Erythroblast (primary cell): ENCODE results near the gene SYDE1.

Experiments used
- DNase-seq, 2 experiments: peaks; one replicate each; lab custom pipeline; 2025; lab: John Stamatoyannopoulos, UW
- GATA1 ChIP-seq: IDR thresholded peaks from 2 replicates; pipeline ENCODE4 v1.6.1; 2011; ENCODE audit warnings: low read depth, mild to moderate bottlenecking, control low read depth, low read length, moderate library complexity
- POLR2A ChIP-seq: IDR thresholded peaks from 2 replicates; pipeline ENCODE4 v1.6.1; 2011; ENCODE audit warnings: mild to moderate bottlenecking, low read length

Gene SYDE1

DNA sequence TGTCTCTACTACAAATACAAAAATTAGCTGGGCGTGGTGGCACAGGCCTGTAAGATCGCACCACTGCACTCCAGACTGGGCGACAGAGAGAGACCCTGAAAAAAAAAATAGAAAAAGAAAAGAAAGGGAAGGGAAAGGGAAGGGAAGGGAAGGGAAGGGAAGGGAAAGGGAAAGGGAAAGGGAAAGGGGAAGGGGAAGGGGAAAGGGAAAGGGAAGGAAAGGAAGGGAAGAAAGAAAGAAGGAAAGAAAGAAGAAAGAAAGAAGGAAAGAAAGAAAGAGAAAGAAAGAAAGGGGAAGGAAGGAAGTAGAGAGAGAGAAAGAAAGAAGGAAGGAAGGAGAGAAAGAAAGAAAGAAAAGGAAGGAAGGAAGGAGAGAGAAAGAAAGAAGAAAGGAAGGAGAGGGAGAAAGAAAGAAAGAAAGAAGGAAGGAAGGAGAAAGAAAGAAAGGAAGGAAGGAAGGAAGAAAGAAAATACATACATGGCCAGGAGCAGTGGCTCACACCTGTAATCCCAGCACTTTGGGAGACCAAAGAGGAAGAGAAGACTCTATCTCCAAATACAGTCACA, 8.1 kb upstream of the SYDE1 start:
- TF ChIP-seq POLR2A (no peak), GATA1 (no peak)
- no peak for DNase-seq

DNA sequence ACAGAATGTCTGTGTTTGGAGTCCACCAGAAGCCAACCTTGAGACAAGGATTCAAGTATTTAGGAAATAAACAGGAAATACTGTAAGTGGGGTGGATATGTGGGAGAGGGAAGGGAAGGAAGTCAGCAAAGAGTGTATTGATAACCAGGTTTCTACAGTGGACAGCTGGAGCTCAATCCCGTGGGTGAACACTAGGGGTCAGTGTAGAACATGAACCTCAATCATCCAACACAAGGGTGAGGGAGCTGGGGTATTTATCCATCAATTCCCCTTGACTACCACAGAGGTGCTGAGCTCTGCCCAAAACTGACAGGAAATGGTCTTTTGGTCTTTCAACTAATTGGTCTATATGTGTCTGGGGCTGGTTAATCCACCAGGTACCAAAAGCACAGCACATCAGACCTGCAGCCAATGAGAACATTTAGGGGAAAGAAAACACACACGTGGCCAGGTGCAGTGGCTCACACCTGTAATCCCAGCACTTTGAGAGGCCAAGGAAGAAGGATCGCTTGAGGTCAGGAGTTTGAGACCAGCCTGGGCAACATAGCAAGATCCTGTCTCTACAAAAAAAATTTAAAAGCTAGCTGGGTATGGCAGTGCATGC, 5.6 kb upstream of the SYDE1 start:
- TF ChIP-seq GATA1 (no peak), POLR2A (no peak)
- peak; percentile 57 to 69 for DNase-seq

DNA sequence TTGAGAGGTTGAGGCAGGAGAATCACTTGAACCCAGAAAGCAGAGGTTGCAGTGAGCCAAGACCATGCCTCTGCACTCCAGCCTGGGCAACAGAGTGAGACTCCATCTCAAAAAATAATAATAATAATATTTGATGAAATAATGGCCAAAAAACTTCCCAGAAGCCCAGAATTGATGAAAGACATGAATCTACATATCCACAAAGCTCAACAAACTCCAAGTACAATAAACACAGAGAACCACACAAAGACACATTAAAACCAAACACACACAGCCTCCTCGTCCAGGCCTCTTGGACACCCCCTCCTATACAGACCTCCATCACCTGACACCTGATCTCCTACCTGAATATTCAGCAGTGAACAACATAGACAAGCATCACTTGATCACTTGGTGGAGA, 3.2 kb upstream of the SYDE1 start:
- DNase-seq, result no peak
- no peak for TF ChIP-seq GATA1
- no peak for TF ChIP-seq POLR2A

DNA sequence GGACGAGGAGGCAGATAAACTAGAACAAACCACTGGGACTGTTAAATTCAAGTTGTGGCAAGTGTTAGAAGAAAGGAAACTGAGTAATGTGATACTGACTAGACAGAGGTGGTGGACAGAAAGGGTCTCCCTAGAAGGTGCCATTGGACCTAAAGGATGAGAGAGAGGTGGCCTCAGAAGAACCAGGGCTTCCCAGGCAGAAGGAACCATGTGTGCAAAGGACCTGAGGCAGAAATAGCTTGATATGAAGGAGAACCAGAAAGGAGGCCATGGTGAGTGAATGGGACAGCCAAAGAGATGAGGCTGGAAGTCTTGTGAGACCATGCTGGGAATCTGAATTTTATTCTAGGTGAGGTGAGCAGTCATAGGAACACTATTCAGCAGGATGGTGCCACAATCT, 2.8 kb upstream of the SYDE1 start:
- TF ChIP-seq POLR2A (no peak), GATA1 (no peak)

DNA sequence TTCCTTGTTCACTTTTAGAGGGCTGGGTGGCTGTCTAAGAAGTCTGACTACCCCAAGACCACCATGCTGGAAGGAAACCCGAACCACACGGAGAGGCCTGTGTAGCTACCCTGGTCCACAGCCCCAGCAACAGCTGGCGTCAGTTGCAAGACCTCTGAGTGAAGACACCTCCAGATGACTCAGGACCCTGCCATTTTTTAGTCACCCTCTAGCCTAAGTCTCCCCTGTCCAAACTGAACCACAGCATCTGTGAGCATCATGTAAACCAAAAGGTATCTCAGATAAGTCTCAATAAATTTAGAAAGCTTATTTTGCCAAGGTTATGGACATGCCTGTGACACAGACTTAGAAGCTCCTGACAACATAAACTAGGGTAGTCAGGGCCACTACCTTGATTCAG, 2.2 kb upstream of the SYDE1 start:
- DNase-seq, result no peak

More for the DNA sequence above, 2.8 kb upstream of the SYDE1 start:
- DNase-seq, result no peak

DNA sequence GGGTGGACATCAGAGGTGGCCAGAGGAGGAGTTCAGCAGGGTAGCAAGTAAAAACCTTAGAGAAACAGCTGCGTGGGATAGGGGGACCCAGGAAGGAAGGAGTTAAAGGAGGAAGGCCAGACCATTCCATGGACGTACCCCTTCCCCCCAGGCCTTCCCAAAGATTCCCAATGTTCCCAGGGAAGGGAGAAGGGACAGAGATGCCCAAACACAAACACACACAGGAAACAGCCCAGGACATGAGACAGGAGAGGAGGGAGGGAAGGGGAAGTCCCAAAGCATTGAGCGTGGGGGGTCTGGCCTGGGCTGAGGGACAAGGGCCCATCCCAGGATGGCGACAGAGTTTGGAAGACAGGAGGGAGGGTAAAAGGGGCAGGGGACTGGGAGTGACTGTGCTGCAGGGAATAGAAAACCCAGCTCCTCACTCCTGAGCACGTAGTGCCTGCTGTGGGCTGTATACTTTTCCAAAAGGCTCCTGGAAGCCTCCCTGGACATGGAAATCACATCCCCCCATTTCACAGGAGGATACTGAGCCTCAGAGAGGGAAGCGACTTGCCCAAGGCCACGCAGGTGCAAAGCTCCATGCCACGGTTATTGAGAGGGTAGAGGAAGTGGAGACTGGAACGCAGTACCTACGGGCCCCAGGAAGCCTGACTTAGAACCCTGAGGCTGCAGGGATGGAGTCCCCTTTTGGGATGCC, 1.1 kb downstream of the SYDE1 start:
- no peak for DNase-seq
- TF ChIP-seq POLR2A (no peak), GATA1 (no peak)

More for the DNA sequence above, 2.2 kb upstream of the SYDE1 start:
- no peak for TF ChIP-seq GATA1
- no peak for TF ChIP-seq POLR2A

DNA sequence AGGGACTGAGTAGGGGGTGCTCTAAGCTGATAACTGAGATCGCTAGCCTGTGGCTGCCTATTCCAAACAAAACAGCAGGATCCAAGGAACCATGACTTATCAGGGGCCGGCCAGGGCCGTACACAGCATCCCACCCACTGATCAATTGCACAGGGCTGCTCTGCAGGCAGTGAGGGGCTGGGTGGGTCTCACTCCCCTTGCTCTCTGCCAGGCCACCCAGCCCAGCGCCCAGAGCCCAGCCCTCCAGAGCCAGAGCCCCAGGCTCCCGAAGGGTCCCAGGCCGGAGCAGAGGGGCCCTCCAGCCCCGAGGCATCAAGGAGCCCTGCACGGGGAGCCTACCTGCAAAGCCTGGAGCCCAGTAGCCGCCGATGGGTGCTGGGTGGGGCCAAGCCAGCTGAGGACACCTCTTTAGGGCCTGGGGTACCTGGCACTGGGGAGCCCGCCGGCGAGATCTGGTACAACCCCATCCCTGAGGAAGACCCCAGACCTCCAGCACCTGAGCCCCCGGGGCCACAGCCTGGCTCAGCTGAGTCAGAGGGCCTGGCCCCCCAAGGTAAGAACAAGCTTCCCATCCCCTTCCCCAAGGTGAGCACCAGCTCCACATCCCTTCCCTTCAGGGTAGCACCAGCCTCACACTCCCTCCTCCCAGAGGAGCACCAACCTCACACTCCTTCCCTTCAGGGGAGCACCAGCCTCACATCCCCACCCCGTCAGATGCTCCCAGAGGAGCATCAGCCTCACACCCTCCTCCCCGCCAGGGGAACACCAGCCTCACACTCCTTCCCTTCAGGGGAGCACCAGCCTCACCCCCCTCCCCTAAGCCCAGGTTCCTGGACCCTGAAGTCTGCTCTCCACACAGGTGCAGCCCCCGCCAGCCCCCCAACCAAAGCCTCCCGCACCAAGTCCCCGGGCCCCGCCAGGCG, 1.9 kb downstream of the SYDE1 start:
- DNase-seq, result no peak
- TF ChIP-seq POLR2A, result no peak
- no peak for TF ChIP-seq GATA1

DNA sequence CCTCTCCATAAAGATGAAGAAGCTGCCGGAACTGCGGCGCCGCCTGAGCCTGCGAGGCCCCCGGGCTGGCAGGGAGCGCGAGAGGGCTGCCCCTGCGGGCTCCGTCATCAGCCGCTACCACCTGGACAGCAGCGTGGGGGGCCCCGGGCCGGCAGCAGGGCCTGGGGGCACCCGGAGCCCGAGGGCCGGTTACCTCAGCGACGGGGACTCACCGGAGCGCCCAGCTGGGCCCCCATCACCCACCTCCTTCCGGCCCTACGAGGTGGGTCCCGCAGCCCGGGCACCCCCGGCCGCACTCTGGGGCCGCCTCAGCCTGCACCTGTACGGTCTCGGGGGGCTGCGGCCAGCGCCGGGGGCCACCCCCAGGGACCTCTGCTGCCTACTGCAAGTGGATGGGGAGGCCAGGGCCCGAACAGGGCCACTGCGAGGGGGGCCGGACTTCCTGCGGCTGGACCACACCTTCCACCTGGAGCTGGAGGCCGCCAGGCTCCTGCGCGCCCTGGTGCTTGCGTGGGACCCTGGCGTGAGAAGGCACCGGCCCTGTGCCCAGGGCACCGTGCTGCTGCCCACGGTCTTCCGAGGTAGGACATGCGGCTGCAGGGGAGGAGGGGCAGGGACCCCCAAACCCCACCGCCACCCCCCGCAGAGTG, 2.7 kb downstream of the SYDE1 start:
- no peak for DNase-seq
- TF ChIP-seq GATA1 (no peak), POLR2A (no peak)

DNA sequence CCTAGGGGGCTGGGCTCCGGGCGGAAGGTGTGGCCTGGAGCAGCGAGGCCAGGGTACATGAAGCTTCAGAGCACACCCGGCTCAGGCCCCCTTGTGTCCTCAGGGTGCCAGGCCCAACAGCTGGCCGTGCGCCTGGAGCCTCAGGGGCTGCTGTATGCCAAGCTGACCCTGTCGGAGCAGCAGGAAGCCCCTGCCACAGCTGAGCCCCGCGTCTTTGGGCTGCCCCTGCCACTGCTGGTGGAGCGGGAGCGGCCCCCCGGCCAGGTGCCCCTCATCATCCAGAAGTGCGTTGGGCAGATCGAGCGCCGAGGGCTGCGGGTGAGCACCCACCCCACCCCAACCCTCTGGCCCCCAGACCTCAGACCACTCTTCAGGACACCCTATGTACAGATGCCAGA, 3.2 kb downstream of the SYDE1 start:
- no peak for DNase-seq
- TF ChIP-seq POLR2A, result no peak
- TF ChIP-seq GATA1, result no peak

DNA sequence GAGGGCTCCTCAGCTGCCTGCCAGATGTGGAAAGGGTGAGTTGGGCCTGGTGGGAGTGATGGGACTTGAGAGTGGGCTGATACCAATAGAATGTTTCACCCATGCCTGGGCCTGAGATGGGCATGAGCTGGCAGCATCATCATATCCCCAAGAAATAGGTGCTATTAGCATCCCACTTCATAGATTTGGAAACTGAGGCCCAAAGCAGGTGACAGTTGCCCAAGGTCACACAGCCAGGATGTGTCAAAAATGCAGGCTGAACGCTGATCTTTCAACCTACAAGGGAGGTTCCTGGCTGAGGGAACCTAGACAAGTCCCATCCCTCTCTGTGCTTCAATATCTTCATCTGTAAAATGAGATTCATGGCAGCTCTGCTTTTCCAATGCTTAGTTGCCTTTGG, 4.6 kb downstream of the SYDE1 start:
- TF ChIP-seq POLR2A (no peak), GATA1 (no peak)

DNA sequence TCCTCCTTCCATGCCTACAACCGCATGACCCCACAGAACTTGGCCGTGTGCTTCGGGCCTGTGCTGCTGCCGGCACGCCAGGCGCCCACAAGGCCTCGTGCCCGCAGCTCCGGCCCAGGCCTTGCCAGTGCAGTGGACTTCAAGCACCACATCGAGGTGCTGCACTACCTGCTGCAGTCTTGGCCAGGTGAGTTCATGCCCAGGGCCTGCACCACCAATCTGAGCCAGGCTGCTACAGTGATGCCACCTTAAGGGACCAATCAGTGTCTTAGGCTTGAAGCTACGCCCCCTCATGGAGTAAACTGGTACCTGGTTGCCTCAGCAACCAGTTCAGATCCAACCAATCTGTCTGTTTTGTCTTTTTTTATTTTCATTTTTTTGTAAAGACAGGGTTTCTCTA, 5.2 kb downstream of the SYDE1 start:
- TF ChIP-seq POLR2A (no peak), GATA1 (no peak)
- DNase-seq, result no peak

More for the DNA sequence above, 4.6 kb downstream of the SYDE1 start:
- DNase-seq, result no peak

DNA sequence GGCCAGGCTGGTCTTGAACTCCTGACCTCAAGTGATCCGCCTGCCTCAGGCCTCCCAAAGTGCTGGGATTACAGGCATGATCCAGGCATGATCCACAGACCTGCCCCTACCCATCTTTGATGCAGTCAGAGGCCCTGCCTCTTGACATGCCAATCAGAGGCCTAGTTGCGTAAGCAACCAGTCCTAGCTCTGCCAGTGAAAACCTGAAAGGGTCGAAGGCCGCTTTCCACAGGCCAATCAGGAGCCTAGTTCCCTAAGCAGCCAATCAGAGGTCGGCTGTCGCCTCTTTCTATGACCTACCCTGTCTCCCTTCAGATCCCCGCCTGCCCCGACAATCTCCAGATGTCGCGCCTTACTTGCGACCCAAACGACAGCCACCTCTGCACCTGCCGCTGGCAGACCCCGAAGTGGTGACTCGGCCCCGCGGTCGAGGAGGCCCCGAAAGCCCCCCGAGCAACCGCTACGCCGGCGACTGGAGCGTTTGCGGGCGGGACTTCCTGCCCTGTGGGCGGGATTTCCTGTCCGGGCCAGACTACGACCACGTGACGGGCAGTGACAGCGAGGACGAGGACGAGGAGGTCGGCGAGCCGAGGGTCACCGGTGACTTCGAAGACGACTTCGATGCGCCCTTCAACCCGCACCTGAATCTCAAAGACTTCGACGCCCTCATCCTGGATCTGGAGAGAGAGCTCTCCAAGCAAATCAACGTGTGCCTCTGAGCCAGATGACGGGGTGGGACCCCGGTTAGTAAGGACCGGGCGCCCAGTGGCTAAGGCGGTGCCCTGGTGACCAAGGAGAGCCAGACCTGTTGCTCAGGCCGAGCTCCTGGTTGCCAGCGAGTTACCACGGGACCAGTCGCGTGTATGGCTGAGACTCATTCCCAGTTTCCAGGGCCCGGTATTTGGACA, 6.3 kb downstream of the SYDE1 start:
- TF ChIP-seq GATA1, result no peak
- no peak for TF ChIP-seq POLR2A
- DNase-seq, result no peak

DNA sequence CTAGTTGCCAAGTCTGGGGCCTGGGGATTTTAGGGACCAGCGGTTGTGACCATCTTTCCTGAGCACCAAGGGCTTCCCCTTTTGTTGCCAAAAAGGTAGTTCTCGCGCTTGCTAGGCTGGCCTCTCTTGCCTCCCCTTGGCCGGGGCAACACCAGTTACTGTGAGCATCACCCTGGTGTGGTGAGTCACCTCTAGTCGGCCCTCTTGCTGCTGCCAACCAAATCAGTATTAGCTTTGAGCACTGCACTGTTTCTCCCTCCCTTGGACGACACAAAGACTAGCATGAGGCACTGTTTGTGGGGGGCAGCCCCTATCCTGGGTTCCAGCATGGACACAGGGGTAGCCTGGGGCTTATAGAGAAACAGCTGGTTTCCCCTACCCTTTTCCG, 6.9 kb downstream of the SYDE1 start:
- no peak for DNase-seq
- TF ChIP-seq POLR2A (no peak), GATA1 (no peak)
